Measurements from ENCODE around the gene DAPK2. TPM values are rescaled to one million over a fixed set of nuclear protein-coding genes. Genes with fewer than 3 reads are reported as not detected.
A peak's percentile ranks its signal among the peaks of the same experiment; 100 is the strongest.
"Not testable (repeated sequence)": the region's sequence is repeated elsewhere in the genome, so short reads cannot be mapped to it uniquely, and the experiment has no call there.

DAPK2 gene
- polyA plus RNA-seq (2012; ENCODE audit: low read depth, missing spikeins), result 6.0 TPM

DNA sequence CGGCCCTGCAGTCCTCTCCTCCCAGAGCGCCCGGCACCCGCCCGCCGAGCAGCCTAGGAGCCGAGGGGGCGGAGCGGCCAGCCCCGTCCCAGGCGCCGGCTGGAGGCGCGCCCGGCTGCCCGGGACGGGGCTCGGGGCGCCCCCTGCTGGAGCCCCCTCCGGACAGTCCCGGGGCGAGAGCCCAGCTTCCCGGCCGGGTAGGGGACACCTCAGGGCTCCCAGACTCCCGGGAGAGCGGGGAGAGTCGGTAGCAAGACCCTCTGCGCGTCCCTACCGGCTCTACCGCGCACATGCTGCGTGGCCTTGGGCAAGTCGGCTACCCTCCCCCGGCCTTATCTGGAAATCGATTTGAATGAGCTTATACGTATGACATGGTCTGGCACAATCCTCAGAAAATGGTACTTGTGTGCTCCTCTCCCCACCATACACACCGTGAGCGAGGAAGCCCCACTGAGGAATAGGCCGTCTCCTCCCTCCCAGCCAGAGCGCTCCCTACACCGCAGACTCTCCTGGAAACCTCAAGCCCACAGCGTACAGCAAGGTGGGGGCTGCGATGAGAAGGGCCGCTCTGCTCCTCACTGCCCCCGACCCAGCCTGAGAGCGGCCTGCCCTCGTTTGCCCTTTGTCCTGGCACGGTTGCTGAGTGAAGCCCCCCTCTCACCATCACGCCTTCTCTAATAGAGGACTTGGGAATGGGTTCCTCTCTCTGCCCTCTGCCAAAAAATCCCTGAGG lies at the start of gene DAPK2:
TSS of gene DAPK2 (minus strand) at position 65 of the 733 bp plus-strand sequence. CDS start 6,224 bp downstream, outside the sequence.
- no peak for TF ChIP-seq POLR2AphosphoS5 (IDR thresholded peaks at IDR 0.05; ENCODE audit: low read depth, low read length)
- no peak for TF ChIP-seq PAX5 (IDR thresholded peaks at IDR 0.05; ENCODE audit: insufficient read depth, low read length, severe bottlenecking)
- no peak for TF ChIP-seq POU2F2 (IDR thresholded peaks at IDR 0.05; ENCODE audit: low read depth, low read length)
- TF ChIP-seq TAF1 (IDR thresholded peaks at IDR 0.05; ENCODE audit: low read depth, low read length), result no peak
- no peak for TF ChIP-seq POLR2A (IDR thresholded peaks at IDR 0.05; ENCODE audit: low read depth, low read length)
- peak; percentile 33 for FAIRE-seq
- peak; percentile 86 for DNase-seq (ENCODE audit: insufficient read length, low spot score)

- FAIRE-seq (no peak), DNase-seq (ENCODE audit: insufficient read length, low spot score) (no peak)
- no peak for TF ChIP-seq SPI1 (IDR thresholded peaks at IDR 0.05; ENCODE audit: low read depth, low read length)
- TF ChIP-seq POLR2AphosphoS5 (IDR thresholded peaks at IDR 0.05; ENCODE audit: low read depth, low read length), result no peak
- no peak for TF ChIP-seq TAF1 (IDR thresholded peaks at IDR 0.05; ENCODE audit: low read depth, low read length)
- no peak for TF ChIP-seq POU2F2 (IDR thresholded peaks at IDR 0.05; ENCODE audit: low read depth, low read length)
- TF ChIP-seq PAX5 (IDR thresholded peaks at IDR 0.05; ENCODE audit: insufficient read depth, low read length, severe bottlenecking), result no peak
- TF ChIP-seq POLR2A (IDR thresholded peaks at IDR 0.05; ENCODE audit: low read depth, low read length), result no peak
Measured at GRCh38 chr15:64095431-64095794, 49.1 kb upstream of the DAPK2 start.

GRCh38 chr15:64093627-64094417 lies 47.5 kb upstream of the DAPK2 start, which contains the start of gene CIAO2A:
Gene CIAO2A (minus strand): TSS chr15:64093838. CDS start chr15:64093768, 70 bp downstream.
- TF ChIP-seq POLR2A (IDR thresholded peaks at IDR 0.05; ENCODE audit: low read depth, low read length) (peak; percentile 22; the same call in 1 of the 2 replicates), POU2F2 (IDR thresholded peaks at IDR 0.05; ENCODE audit: low read depth, low read length) (no peak), PAX5 (IDR thresholded peaks at IDR 0.05; ENCODE audit: insufficient read depth, low read length, severe bottlenecking) (no peak), POLR2AphosphoS5 (IDR thresholded peaks at IDR 0.05; ENCODE audit: low read depth, low read length) (peak; percentile 54), SPI1 (IDR thresholded peaks at IDR 0.05; ENCODE audit: low read depth, low read length) (peak; percentile 27; the same call in 1 of the 2 replicates), TAF1 (IDR thresholded peaks at IDR 0.05; ENCODE audit: low read depth, low read length) (0 out of 2 replicates have a peak, but pooled peaks have one; percentile 10)
- peak; percentile 94 for FAIRE-seq
- DNase-seq (ENCODE audit: insufficient read length, low spot score), result peak; percentile 50

- FAIRE-seq (peak; percentile 80), DNase-seq (ENCODE audit: insufficient read length, low spot score) (no peak)
- TF ChIP-seq POLR2AphosphoS5 (IDR thresholded peaks at IDR 0.05; ENCODE audit: low read depth, low read length) (no peak; the same call in 1 of the 2 replicates), POU2F2 (IDR thresholded peaks at IDR 0.05; ENCODE audit: low read depth, low read length) (no peak), PAX5 (IDR thresholded peaks at IDR 0.05; ENCODE audit: insufficient read depth, low read length, severe bottlenecking) (no peak), SPI1 (IDR thresholded peaks at IDR 0.05; ENCODE audit: low read depth, low read length) (no peak), TAF1 (IDR thresholded peaks at IDR 0.05; ENCODE audit: low read depth, low read length) (no peak)
Measured at GRCh38 chr15:64092864-64093626, 46.8 kb upstream of the DAPK2 start.

GRCh38 chr15:64092075-64092820 lies 46.0 kb upstream of the DAPK2 start:
- FAIRE-seq (no peak), DNase-seq (ENCODE audit: insufficient read length, low spot score) (no peak)
- TF ChIP-seq POLR2AphosphoS5 (IDR thresholded peaks at IDR 0.05; ENCODE audit: low read depth, low read length), result no peak
- TF ChIP-seq POLR2A (IDR thresholded peaks at IDR 0.05; ENCODE audit: low read depth, low read length), result no peak
- TF ChIP-seq POU2F2 (IDR thresholded peaks at IDR 0.05; ENCODE audit: low read depth, low read length), result no peak
- no peak for TF ChIP-seq TAF1 (IDR thresholded peaks at IDR 0.05; ENCODE audit: low read depth, low read length)
- TF ChIP-seq SPI1 (IDR thresholded peaks at IDR 0.05; ENCODE audit: low read depth, low read length), result no peak
- TF ChIP-seq PAX5 (IDR thresholded peaks at IDR 0.05; ENCODE audit: insufficient read depth, low read length, severe bottlenecking), result no peak

DNA sequence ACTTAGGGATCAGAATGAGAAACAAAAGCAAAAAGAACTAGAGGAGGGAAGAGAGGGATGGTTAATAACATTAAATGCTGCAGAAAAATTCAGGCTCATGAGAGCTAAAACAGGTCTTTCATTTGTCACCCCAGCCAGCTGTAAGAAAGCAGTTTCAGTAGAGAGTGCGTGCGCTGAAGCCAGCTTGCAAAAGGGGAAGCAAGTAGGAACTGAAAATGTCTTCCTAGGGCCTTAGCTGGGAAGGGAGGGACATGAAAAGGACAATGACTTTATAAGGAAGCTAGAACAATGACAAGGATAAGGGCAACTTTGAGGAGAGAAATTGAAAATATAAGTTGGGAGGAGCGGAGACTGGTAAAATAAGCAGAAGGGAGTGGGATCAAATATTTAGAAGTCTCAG lies 44.2 kb upstream of the DAPK2 start:
- DNase-seq (ENCODE audit: insufficient read length, low spot score) (no peak), FAIRE-seq (peak; percentile 61)
- no peak for TF ChIP-seq POLR2AphosphoS5 (IDR thresholded peaks at IDR 0.05; ENCODE audit: low read depth, low read length)
- no peak for TF ChIP-seq POU2F2 (IDR thresholded peaks at IDR 0.05; ENCODE audit: low read depth, low read length)
- TF ChIP-seq SPI1 (IDR thresholded peaks at IDR 0.05; ENCODE audit: low read depth, low read length), result peak; percentile 79

- DNase-seq (ENCODE audit: insufficient read length, low spot score) (peak; percentile 26), FAIRE-seq (peak; percentile 86)
Measured at GRCh38 chr15:64089543-64090280, 43.4 kb upstream of the DAPK2 start.

DNA sequence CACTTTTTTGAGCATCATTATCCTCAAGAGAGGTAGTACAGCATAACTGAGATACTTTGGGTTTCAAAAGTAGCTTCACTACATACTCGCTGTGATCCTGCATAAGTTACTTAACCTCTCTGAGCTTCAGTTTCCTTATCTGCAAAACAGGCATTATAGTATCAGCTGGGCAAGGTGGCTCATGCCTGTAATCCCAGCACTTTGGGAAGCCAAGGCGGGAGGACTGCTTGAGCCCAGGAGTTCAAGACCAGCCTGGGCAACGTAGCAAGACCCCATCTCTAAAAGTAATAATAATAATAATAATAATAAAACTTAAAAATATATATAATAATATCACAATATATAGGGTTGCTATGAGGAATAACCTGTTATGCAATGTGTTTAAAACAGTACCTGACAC lies 36.5 kb upstream of the DAPK2 start:
- FAIRE-seq, result no peak
- DNase-seq (ENCODE audit: insufficient read length, low spot score), result no peak
- no peak for TF ChIP-seq TAF1 (IDR thresholded peaks at IDR 0.05; ENCODE audit: low read depth, low read length)
- no peak for TF ChIP-seq PAX5 (IDR thresholded peaks at IDR 0.05; ENCODE audit: insufficient read depth, low read length, severe bottlenecking)
- no peak for TF ChIP-seq POLR2A (IDR thresholded peaks at IDR 0.05; ENCODE audit: low read depth, low read length)
- no peak for TF ChIP-seq SPI1 (IDR thresholded peaks at IDR 0.05; ENCODE audit: low read depth, low read length)
- TF ChIP-seq POLR2AphosphoS5 (IDR thresholded peaks at IDR 0.05; ENCODE audit: low read depth, low read length), result no peak
- no peak for TF ChIP-seq POU2F2 (IDR thresholded peaks at IDR 0.05; ENCODE audit: low read depth, low read length)

More at GRCh38 chr15:64089543-64090280, 43.4 kb upstream of the DAPK2 start:
- TF ChIP-seq TAF1 (IDR thresholded peaks at IDR 0.05; ENCODE audit: low read depth, low read length) (no peak), POU2F2 (IDR thresholded peaks at IDR 0.05; ENCODE audit: low read depth, low read length) (no peak), POLR2A (IDR thresholded peaks at IDR 0.05; ENCODE audit: low read depth, low read length) (no peak), SPI1 (IDR thresholded peaks at IDR 0.05; ENCODE audit: low read depth, low read length) (no peak), PAX5 (IDR thresholded peaks at IDR 0.05; ENCODE audit: insufficient read depth, low read length, severe bottlenecking) (no peak), POLR2AphosphoS5 (IDR thresholded peaks at IDR 0.05; ENCODE audit: low read depth, low read length) (no peak)

GRCh38 chr15:64073496-64073895 lies 27.2 kb upstream of the DAPK2 start:
- DNase-seq (ENCODE audit: insufficient read length, low spot score); FAIRE-seq: not testable (repeated sequence)
